Ectodermal cell (in vitro differentiated cells): ENCODE data around the gene PEMT.

Experiments
- H3K27ac ChIP-seq: 2 replicates; pipeline ENCODE4 v1.7.0; 2013; ENCODE audit warnings: mild to moderate bottlenecking, low read depth, low read length; ENCODE audit not compliant: insufficient read depth, poor library complexity, severe bottlenecking
- H3K27me3 ChIP-seq: 2 replicates; pipeline ENCODE4 v1.7.0; 2013; ENCODE audit warnings: mild to moderate bottlenecking, low read length; ENCODE audit not compliant: insufficient read depth, control insufficient read depth, poor library complexity, severe bottlenecking
- H3K36me3 ChIP-seq: one replicate; pipeline ENCODE4 v1.7.0; 2013; ENCODE audit warnings: low read length; ENCODE audit not compliant: control insufficient read depth, insufficient read depth
- H3K4me1 ChIP-seq: one replicate; pipeline ENCODE4 v1.7.0; 2013; ENCODE audit warnings: low read length; ENCODE audit not compliant: control insufficient read depth, insufficient read depth
- H3K4me3 ChIP-seq: 2 replicates; pipeline ENCODE4 v1.7.0; 2013; ENCODE audit warnings: low read depth, low read length, control low read depth; ENCODE audit not compliant: insufficient read depth
- H3K9me3 ChIP-seq: 2 replicates; pipeline ENCODE4 v1.7.0; 2013; ENCODE audit warnings: mild to moderate bottlenecking, low read length, moderate library complexity; ENCODE audit not compliant: control insufficient read depth
- WGBS, 2 experiments: methylation state at CpG; one replicate each; pipeline ENCODE4 v1.1.7; 2013; ENCODE audit warnings: missing lambda C conversion rate in 2 of 2; 5-methylcytosine and 5-hydroxymethylcytosine counted together

Gene PEMT

DNA sequence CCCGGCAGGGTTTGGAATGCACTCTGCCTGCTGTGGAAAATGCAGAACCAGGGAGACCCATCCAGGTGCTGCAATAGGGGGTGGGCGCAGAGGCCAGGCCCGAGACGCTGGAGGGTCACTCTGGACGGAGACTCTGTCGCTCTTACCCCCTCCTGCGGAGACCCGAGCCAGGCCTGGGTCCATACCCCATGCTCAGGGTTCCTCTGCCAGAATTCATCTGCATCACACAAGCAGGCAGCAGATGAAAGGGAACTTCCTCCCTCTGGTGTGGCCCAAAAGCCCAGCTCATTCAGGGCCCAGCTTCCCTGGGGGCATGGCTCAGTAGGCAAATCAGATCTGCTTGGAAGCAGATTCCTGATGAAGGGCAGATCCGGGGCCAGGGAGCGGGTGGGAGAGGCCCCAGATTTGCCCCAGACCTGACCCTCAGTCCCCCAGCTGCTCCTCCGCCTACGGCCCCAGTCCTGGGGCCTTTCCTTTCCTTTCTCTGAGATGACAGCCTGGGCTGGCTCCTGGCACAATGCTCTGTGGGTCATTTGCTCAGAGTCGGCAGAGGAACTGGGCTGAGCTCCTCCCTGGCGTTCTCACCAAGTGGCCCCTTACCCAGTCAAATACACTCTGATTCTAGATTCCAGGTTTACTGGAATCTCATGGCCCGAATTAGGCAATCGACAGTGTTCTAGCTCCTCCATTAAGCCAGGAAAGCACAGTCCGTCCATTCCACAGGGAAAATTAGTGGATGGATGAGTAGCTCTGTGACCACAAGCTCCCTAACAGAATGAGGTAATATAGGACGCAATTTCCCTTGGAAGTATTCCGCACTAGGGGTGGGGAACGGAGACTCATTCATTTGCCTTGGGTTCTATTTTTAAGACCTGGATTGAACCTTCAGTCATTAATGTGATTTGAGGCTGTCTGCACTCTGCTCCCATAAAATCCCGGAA is 76.2 kb downstream of the PEMT start:
- no peak overlapping the region for H3K27ac ChIP-seq
- no peaks in the 10 kb centered on the region for H3K9me3 ChIP-seq
- no peaks in the 10 kb centered on the region for H3K27me3 ChIP-seq
- H3K4me1 ChIP-seq = peaks cover 15% of the 10 kb centered on the region
- WGBS, 2 experiments = 55 to 60% methylated on average over 21 of the region's 21 CpGs
- H3K4me3 ChIP-seq = no peak overlapping the region
- H3K36me3 ChIP-seq = no peaks in the 10 kb centered on the region

DNA sequence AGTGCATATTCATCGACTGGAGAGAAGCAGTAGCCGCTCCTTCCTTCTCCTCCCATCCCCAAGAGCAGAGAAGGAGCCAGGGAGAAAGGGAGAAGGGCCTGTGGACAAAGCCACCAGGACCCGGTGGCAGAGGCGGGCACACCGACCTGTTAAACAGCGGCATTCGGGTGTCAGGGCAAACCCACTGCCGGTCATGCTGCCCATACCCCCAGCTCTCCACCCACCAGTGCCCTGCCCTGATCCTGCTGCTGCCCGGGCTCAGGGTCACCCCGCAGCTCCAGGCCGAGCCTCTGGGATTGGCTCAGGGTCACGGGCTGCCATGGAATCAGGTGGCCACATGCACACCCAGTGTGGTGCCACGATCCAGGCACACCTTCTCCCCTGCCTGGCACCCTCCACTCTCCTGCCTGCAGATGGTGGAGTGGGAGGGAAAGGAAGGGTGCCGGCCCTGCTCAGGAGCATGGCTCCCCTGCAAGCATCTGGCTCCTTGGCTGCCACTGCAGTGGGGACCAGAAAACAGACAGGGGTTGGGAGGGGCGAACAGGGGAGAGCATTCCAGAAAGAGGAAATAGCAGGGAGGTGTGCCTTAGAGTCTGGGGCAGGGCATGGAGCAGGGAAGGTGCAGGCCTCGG is 77.0 kb downstream of the PEMT start:
- Histone ChIP-seq H3K4me1 (peaks cover 15% of the 10 kb centered on the region), H3K4me3 (no peak overlapping the region), H3K27me3 (no peaks in the 10 kb centered on the region), H3K36me3 (no peaks in the 10 kb centered on the region), H3K27ac (no peak overlapping the region), H3K9me3 (no peaks in the 10 kb centered on the region)
- 87% methylated on average over 16 of the region's 16 CpGs for WGBS, 2 experiments

DNA sequence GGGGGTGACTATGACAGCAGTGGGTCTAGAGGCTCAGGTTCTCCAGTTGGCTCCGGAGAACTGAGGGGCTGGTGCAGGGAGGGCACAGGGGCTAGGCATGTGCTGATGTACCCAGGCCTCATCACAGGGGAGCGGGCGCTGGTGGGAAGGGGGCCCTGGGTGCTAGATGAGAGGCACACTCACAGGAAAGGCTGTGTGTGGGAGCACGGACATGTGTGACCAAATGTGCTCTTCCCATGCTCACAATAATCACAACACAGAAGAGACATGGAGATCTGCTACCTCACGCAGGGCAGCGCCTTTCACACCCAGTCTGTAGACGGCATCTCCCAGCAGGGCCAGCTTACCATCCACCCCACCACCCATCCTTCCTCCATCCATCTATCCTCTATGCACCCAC is 77.9 kb downstream of the PEMT start:
- no peak overlapping the region for H3K4me3 ChIP-seq
- H3K27ac ChIP-seq = no peak overlapping the region
- no peaks in the 10 kb centered on the region for H3K27me3 ChIP-seq
- no peaks in the 10 kb centered on the region for H3K36me3 ChIP-seq
- 94 to 98% methylated on average over 7 of the region's 7 CpGs for WGBS, 2 experiments
- no peaks in the 10 kb centered on the region for H3K9me3 ChIP-seq
- H3K4me1 ChIP-seq = peaks cover 15% of the 10 kb centered on the region

DNA sequence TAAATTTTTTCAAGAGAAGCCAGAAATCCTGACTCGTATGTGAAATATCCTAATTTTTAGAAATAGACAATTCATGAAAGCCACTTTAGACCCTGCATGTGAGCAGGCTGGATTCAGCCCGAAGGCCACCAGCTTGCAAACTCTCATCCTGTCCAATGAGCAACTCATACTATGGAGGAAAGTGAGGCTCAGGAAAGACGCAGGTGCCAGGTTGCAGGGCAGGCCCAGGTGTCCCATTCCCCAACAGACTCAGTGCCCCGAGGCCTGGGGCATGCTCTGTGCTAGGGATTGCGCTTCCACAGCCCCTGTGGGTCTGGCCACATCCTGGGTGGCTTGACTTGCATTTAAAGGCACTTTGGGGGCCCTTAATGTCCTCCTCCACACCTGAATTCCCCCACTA is 78.6 kb downstream of the PEMT start:
- Histone ChIP-seq H3K4me3 (no peak overlapping the region), H3K36me3 (no peaks in the 10 kb centered on the region), H3K9me3 (no peaks in the 10 kb centered on the region), H3K4me1 (peaks cover 15% of the 10 kb centered on the region), H3K27me3 (no peaks in the 10 kb centered on the region), H3K27ac (no peak overlapping the region)
- WGBS, 2 experiments = 92 to 95% methylated on average over 5 of the region's 5 CpGs

DNA sequence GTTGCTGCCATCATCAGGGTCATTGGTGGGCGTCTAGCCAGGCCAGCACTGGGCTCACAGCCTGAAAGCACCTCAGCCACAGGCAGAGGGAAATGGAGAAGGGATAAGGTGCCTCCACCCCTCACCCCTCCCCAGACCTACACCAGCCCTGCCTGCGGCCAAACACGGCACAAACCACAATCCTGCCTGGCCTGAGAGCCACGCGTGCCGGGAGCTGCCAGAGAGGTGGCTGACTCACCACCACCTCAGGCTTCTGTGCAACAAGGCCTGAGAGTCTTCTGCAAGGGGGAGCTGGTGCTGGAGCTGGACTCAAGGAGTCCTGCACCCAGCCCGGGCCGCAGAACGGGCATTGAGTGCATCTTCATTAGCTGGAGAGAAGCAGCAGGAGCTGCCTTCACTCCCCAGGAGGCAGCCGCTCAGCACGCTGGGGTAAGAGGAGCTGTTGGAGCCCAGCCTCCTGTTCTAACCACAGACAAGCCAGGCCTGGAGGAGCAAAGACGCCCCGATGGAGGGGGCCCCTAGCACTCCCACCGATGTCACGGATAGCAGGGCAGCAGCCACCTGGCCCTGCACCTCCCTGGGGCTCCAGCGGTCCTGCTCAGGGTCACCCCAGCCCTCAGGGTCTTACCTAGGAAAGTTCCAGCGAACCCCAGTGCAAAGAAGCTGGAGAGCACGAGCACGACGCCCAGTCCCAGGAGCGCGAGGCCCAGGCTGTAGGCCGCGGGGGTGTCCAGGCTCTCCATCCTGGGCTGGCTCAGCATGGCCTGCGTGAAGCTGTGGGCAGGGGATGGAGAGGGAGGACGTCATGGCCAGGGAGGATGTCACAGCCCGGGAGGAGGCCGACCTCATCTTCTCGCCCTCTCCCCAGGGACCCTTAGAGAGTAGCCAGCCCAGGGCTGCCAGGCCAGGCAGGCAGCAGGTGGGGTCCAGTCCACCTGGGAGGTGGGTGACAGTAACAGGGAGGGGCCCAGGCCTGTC is 79.3 kb downstream of the PEMT start:
- Histone ChIP-seq H3K9me3 (no peaks in the 10 kb centered on the region), H3K4me3 (no peak overlapping the region), H3K27ac (no peak overlapping the region), H3K27me3 (no peaks in the 10 kb centered on the region), H3K36me3 (no peaks in the 10 kb centered on the region), H3K4me1 (peaks cover 15% of the 10 kb centered on the region)
- WGBS, 2 experiments = 92 to 93% methylated on average over 29 of the region's 29 CpGs

DNA sequence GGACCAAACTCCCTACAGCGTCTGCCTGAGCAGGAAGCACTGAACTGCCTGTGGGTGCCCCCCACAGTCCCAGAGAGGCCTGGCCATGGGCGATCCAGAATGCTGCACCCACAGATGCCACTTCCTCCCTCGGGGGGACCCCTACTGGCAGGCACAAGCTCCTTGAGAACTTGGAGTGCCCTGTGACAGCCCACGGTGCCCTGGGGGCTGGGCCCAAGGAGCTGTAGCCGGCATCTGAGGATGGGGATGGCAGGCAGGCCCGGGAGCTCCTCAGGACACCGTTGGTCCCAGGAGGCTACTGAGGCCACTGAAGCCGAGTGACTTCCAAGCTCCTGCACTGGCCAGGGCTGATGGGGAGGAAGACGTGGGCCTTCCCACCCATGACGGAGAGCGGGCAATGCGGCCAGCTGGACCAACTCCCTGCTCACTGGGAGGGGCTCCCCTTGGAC is 80.2 kb downstream of the PEMT start:
- Histone ChIP-seq H3K4me1 (peaks cover 21% of the 10 kb centered on the region), H3K27me3 (no peaks in the 10 kb centered on the region), H3K9me3 (no peaks in the 10 kb centered on the region), H3K4me3 (no peak overlapping the region), H3K27ac (no peak overlapping the region), H3K36me3 (no peaks in the 10 kb centered on the region)
- 91 to 95% methylated on average over 12 of the region's 12 CpGs for WGBS, 2 experiments

DNA sequence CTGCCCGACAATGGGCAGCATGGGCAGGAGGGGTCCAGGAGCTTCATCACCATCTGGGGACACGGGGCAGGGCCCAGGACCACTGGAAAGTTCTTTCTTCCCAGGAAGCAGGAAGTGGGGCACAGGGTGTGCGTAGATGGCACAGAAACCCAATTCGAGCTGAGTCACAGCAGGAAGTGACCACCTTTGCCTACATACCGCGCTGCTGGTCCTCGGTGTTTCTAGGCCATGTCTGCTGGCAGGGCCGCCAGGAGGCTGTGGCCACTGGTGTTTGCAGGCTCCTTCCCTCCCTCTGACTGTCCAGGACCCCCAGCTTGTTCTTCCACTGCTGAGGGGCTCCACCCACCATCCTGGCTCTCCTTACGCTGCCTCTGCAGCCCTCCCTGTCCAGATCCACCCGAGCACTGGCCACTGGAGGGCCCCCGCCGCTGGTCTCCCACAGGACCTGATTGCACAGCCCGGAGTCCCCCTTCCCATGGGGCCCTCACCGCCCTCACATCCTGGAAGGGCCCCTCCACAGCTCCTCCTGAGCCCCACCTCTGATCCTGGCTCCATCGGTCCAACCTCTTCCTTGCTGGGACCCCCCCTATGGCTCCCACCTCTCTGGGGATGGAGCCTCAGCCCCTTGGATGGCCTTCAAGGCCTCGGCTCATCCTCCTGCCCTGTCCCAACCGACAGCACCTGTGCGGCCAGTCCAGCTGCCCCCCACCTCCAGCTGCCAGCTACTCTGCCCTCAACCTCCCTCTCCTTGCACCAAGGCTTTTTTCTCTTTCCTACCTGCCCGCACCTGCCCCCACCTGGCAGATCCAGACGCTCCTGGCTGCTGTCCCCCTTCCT is 80.8 kb downstream of the PEMT start:
- no peak overlapping the region for H3K4me3 ChIP-seq
- H3K36me3 ChIP-seq = no peaks in the 10 kb centered on the region
- no peaks in the 10 kb centered on the region for H3K27me3 ChIP-seq
- WGBS, 2 experiments = 90 to 94% methylated on average over 20 of the region's 20 CpGs
- no peaks in the 10 kb centered on the region for H3K9me3 ChIP-seq
- peaks cover 22% of the 10 kb centered on the region for H3K4me1 ChIP-seq
- H3K27ac ChIP-seq = no peak overlapping the region

DNA sequence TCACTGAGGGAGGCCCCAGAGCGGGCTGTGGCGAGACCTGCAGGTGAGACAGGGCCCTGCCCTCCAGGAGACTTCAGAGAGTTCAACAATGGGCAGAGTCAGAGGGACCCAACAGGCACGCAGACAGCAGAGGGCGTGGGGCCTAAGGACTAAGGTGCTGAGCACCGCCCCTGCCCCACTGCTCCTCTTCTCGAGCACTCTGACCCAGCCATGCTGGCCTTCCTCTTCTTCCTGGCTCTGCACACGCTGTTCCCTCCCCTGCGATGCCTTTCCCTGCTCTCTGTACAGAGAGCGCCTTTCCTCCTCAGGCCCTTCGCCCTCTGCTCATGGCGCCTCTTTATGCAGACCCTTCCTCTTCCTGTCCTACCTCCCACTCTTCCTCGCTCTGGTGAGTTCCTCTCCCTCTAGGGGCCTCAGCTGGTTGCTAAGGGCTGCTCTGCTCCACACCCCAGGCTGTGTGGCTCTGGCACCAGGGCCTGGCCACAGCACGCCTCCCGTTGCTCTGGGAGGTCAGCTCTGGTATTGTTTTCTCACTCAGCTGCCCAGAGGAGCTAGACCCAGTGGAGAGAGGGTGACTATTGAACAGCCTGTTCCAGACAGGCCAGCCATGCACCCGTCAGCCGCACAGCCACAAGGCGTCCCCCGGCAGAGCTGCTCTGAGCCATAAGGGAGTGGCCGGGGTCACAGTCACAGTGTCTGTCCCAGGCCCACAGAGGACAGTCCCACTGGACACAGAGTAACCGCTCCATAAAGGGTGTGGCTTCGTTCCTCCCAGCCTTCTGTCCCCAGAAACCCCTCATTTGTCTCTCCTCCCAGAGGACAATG is 81.7 kb downstream of the PEMT start:
- no peak overlapping the region for H3K4me3 ChIP-seq
- 93 to 94% methylated on average over 21 of the region's 21 CpGs for WGBS, 2 experiments
- H3K36me3 ChIP-seq = no peaks in the 10 kb centered on the region
- H3K4me1 ChIP-seq = peaks cover 13% of the 10 kb centered on the region
- H3K27ac ChIP-seq = no peak overlapping the region
- no peaks in the 10 kb centered on the region for H3K9me3 ChIP-seq
- no peaks in the 10 kb centered on the region for H3K27me3 ChIP-seq
